OCI-LY1 (cell line): Measurements from ENCODE around the gene TDRD10.

Experiments
- H2AFZ ChIP-seq: fragments of 200-600 bp; sonication (generic), shearing (Covaris generic); 2 replicates; pipeline ENCODE4 v1.6.0; 2014; ENCODE audit warnings: antibody characterized with exemption, mild to moderate bottlenecking, low read length
- H3F3A ChIP-seq: fragments of 200-600 bp; sonication (generic), shearing (Covaris generic); 2 replicates; pipeline ENCODE4 v1.6.0; 2014; ENCODE audit warnings: mild to moderate bottlenecking, antibody characterized with exemption, low read length, moderate library complexity; ENCODE audit not compliant: insufficient read depth
- H3K27ac ChIP-seq: fragments of 200-600 bp; sonication (generic); 2 replicates; pipeline ENCODE4 v1.5.1; 2014; ENCODE audit warnings: low read length, mixed run types, mild to moderate bottlenecking, low read depth; ENCODE audit not compliant: poor library complexity, severe bottlenecking
- H3K27me3 ChIP-seq: fragments of 200-600 bp; sonication (generic); 2 replicates; pipeline ENCODE4 v1.6.0; 2014; ENCODE audit warnings: antibody characterized with exemption, mild to moderate bottlenecking, low read length, moderate library complexity; ENCODE audit not compliant: insufficient read depth
- H3K36me3 ChIP-seq: fragments of 200-600 bp; sonication (generic); 2 replicates; pipeline ENCODE4 v1.6.1; 2014; ENCODE audit warnings: mild to moderate bottlenecking, antibody characterized with exemption, low read length, moderate library complexity, mixed read lengths; ENCODE audit not compliant: insufficient read depth
- H3K4me1 ChIP-seq: fragments of 200-600 bp; sonication (generic); 2 replicates; pipeline ENCODE4 v1.5.1; 2014; ENCODE audit warnings: mild to moderate bottlenecking, low read length, moderate library complexity; ENCODE audit not compliant: insufficient read depth, severe bottlenecking
- H3K4me2 ChIP-seq: fragments of 200-600 bp; sonication (generic), shearing (Covaris generic); 2 replicates; pipeline ENCODE4 v1.6.1; 2014; ENCODE audit warnings: low read length
- H3K4me3 ChIP-seq: fragments of 200-600 bp; sonication (generic); 2 replicates; pipeline ENCODE4 v1.5.1; 2014; ENCODE audit warnings: low read length, low read depth, mild to moderate bottlenecking, mixed read lengths; ENCODE audit not compliant: poor library complexity, severe bottlenecking
- H3K79me2 ChIP-seq: fragments of 200-600 bp; shearing (Covaris generic); 2 replicates; pipeline ENCODE4 v1.6.1; 2016; ENCODE audit warnings: mixed run types, low read length, mixed read lengths; ENCODE audit not compliant: insufficient read depth
- H3K9ac ChIP-seq: fragments of 200-600 bp; sonication (generic), shearing (Covaris generic); 2 replicates; pipeline ENCODE4 v1.6.1; 2014; ENCODE audit warnings: mild to moderate bottlenecking, low read length, mixed read lengths
- H3K9me2 ChIP-seq: fragments of 200-600 bp; sonication (generic), shearing (Covaris generic); 2 replicates; pipeline ENCODE4 v1.6.1; 2014; ENCODE audit warnings: low read depth, mild to moderate bottlenecking, low read length, mixed read lengths
- H3K9me3 ChIP-seq: fragments of 200-600 bp; shearing (Covaris generic); 2 replicates; pipeline ENCODE4 v1.6.1; 2014; ENCODE audit warnings: low read length, mixed read lengths
- H4K20me1 ChIP-seq: fragments of 200-600 bp; sonication (generic), shearing (Covaris generic); 2 replicates; pipeline ENCODE4 v1.6.0; 2016; ENCODE audit warnings: mild to moderate bottlenecking, low read length; ENCODE audit not compliant: insufficient read depth
- CTCF ChIP-seq: fragments of 200-600 bp; sonication (generic), shearing (Covaris generic); IDR thresholded peaks from 2 replicates; pipeline ENCODE4 v1.5.1; 2017; ENCODE audit warnings: mild to moderate bottlenecking, antibody characterized with exemption, low read length, moderate library complexity, mixed read lengths
- EZH2 ChIP-seq: fragments of 200-600 bp; sonication (generic), shearing (Covaris generic); IDR thresholded peaks from 2 replicates; pipeline ENCODE4 v1.8.0; 2017; ENCODE audit warnings: borderline replicate concordance, mixed run types, mild to moderate bottlenecking, antibody characterized with exemption, low read length, moderate library complexity, mixed read lengths

TDRD10 gene

GRCh38 chr1:154565876-154566275, 63.9 kb downstream of the TDRD10 start:
- no peak overlapping the region for H3K9ac ChIP-seq
- H3K4me1 ChIP-seq: no peaks in the 10 kb centered on the region
- H3K79me2 ChIP-seq: no peaks in the 10 kb centered on the region
- no peaks in the 10 kb centered on the region for H4K20me1 ChIP-seq
- no peaks in the 10 kb centered on the region for H3K36me3 ChIP-seq
- H3K9me2 ChIP-seq: no peaks in the 10 kb centered on the region
- no peak overlapping the region for H3K4me3 ChIP-seq
- TF ChIP-seq EZH2 (no peak), CTCF (no peak)
- H3K9me3 ChIP-seq: no peaks in the 10 kb centered on the region
- 0 out of 2 replicates have a peak, but pooled peaks cover 14% of the 10 kb centered on the region for H3K27me3 ChIP-seq
- H3K4me2 ChIP-seq: no peak overlapping the region
- H2AFZ ChIP-seq: no peak overlapping the region
- no peak overlapping the region for H3K27ac ChIP-seq
- no peaks in the 10 kb centered on the region for H3F3A ChIP-seq

GRCh38 chr1:154567386-154568156, 65.6 kb downstream of the TDRD10 start, which contains the start of gene CHRNB2:
CHRNB2 (plus strand) TSS chr1:154567778; CDS start chr1:154568045, 267 bp downstream.
- Histone ChIP-seq H3K4me1 (no peaks in the 10 kb centered on the region), H3K4me2 (peak within 1 kb of the TSS; percentile 14; the same call in 1 of the 2 replicates), H3K9me3 (no peaks in the 10 kb centered on the region), H3F3A (no peaks in the 10 kb centered on the region), H3K4me3 (no peak within 1 kb of the TSS), H3K36me3 (no peaks in the 10 kb centered on the region), H3K27ac (no peak within 1 kb of the TSS), H3K9ac (no peak within 1 kb of the TSS), H3K79me2 (no peaks in the 10 kb centered on the region), H2AFZ (no peak within 1 kb of the TSS), H3K9me2 (no peaks in the 10 kb centered on the region), H4K20me1 (no peaks in the 10 kb centered on the region), H3K27me3 (0 out of 2 replicates have a peak, but pooled peaks cover 14% of the 10 kb centered on the region)
- TF ChIP-seq EZH2 (no peak), CTCF (no peak)

- Histone ChIP-seq H3K36me3 (no peaks in the 10 kb centered on the region), H3K9ac (no peak overlapping the region), H3K27ac (no peak overlapping the region), H4K20me1 (no peaks in the 10 kb centered on the region), H3K27me3 (0 out of 2 replicates have a peak, but pooled peaks cover 14% of the 10 kb centered on the region), H3K4me2 (peak overlapping the region; percentile 14; the same call in 1 of the 2 replicates), H3K4me3 (no peak overlapping the region), H2AFZ (no peak overlapping the region), H3K79me2 (no peaks in the 10 kb centered on the region), H3K4me1 (no peaks in the 10 kb centered on the region), H3K9me3 (no peaks in the 10 kb centered on the region), H3K9me2 (no peaks in the 10 kb centered on the region), H3F3A (no peaks in the 10 kb centered on the region)
- TF ChIP-seq CTCF: no peak
- no peak for TF ChIP-seq EZH2
Measured at GRCh38 chr1:154568157-154568815, 66.3 kb downstream of the TDRD10 start.
